PC-3 (cell line): ENCODE measurements around the gene SMG6. TPM values are rescaled to one million over a fixed set of nuclear protein-coding genes. Genes with fewer than 3 reads are reported as not detected.

Experiments
- ATAC-seq: fragments of 200-7000 bp; cut with Tn5 transposase; 2 replicates; pipeline ENCODE4 v1.9.1; 2020; ENCODE audit warnings: mild to moderate bottlenecking, moderate library complexity
- BruUV-seq: library from RNA; stranded (reverse); fragments of 400-500 nt; replicated peaks from 2 replicates; lab custom pipeline; 2021; lab: Mats Ljungman, UMichigan
- CTCF ChIA-PET: fragments of 300-600 bp; sonication (Branson Sonifier 250); formaldehyde crosslinking; loops from one replicate; lab custom pipeline; 2022; ENCODE audit warnings: antibody characterized with exemption; lab: Charles Lee
- POLR2A ChIA-PET: fragments of 300-600 bp; sonication (Branson Sonifier 250); formaldehyde crosslinking; loops from one replicate; lab custom pipeline; 2022; ENCODE audit warnings: antibody characterized with exemption; ENCODE audit not compliant: unreplicated experiment; lab: Charles Lee
- DNase-seq: peaks from one replicate; pipeline ENCODE4 v3.0.0-alpha.2; 2015
- H2AFZ ChIP-seq: fragments of 300-600 bp; sonication (generic); 2 replicates; pipeline ENCODE4 v1.6.0; 2016; ENCODE audit warnings: antibody characterized with exemption, low read length
- H3F3A ChIP-seq: fragments of 300-600 bp; sonication (generic); one replicate; pipeline ENCODE4 v1.6.0; 2017; ENCODE audit warnings: antibody characterized with exemption, low read length, control low read depth, mild to moderate bottlenecking; ENCODE audit not compliant: unreplicated experiment
- H3K27ac ChIP-seq: fragments of 300-600 bp; sonication (generic); 2 replicates; pipeline ENCODE4 v1.5.1; 2016; ENCODE audit warnings: mild to moderate bottlenecking, low read length
- H3K27me3 ChIP-seq: fragments of 300-600 bp; sonication (generic); 2 replicates; pipeline ENCODE4 v1.6.1; 2016; ENCODE audit warnings: low read length, mixed read lengths
- H3K36me3 ChIP-seq: fragments of 300-600 bp; sonication (generic); 2 replicates; pipeline ENCODE4 v1.6.1; 2016; ENCODE audit warnings: low read depth, mixed run types, low read length, mixed read lengths
- H3K4me1 ChIP-seq: fragments of 300-600 bp; sonication (generic); 2 replicates; pipeline ENCODE4 v1.5.1; 2016; ENCODE audit warnings: low read length; ENCODE audit not compliant: insufficient read depth
- H3K4me2 ChIP-seq: fragments of 300-600 bp; sonication (generic); 2 replicates; pipeline ENCODE4 v1.6.0; 2016; ENCODE audit warnings: low read length
- H3K4me3 ChIP-seq: fragments of 300-600 bp; sonication (generic); 2 replicates; pipeline ENCODE4 v1.5.1; 2016; ENCODE audit warnings: mild to moderate bottlenecking, low read length, mixed read lengths
- H3K79me2 ChIP-seq: fragments of 300-600 bp; sonication (generic); 2 replicates; pipeline ENCODE4 v1.6.1; 2017; ENCODE audit warnings: low read length, mixed read lengths
- H3K9ac ChIP-seq: fragments of 300-600 bp; sonication (generic); 2 replicates; pipeline ENCODE4 v1.6.0; 2016; ENCODE audit warnings: mild to moderate bottlenecking, low read length
- H3K9me2 ChIP-seq: fragments of 300-600 bp; sonication (generic); replicated peaks from 2 replicates; pipeline ENCODE4 v1.6.1; 2016; ENCODE audit warnings: mixed run types, low read length, mixed read lengths
- H3K9me3 ChIP-seq: fragments of 300-600 bp; sonication (generic); 2 replicates; pipeline ENCODE4 v1.6.1; 2016; ENCODE audit warnings: low read length, mixed read lengths
- H4K20me1 ChIP-seq: fragments of 300-600 bp; sonication (generic); 2 replicates; pipeline ENCODE4 v1.6.1; 2016; ENCODE audit warnings: low read length, mixed read lengths
- EZH2 ChIP-seq: fragments of 300-600 bp; sonication (generic); IDR thresholded peaks from one replicate; pipeline ENCODE4 v1.6.1; 2017; ENCODE audit warnings: antibody characterized with exemption, mild to moderate bottlenecking, low read length; ENCODE audit not compliant: unreplicated experiment
- EZH2phosphoT487 ChIP-seq: fragments of 300-600 bp; sonication (generic); IDR thresholded peaks from 2 replicates; pipeline ENCODE4 v1.6.1; 2018; ENCODE audit warnings: mild to moderate bottlenecking, antibody characterized with exemption, low read length, borderline replicate concordance
- intact Hi-C: fragments of 100-400 bp; cut with micrococcal nuclease; formaldehyde crosslinking; loops from 2 replicates; pipeline ENCODE4 v1.9.0; 2023
- total RNA-seq: library from RNA; depleted of rRNA; stranded (reverse); fragments of >200 nt; gene quantifications from 2 replicates; pipeline ENCODE4 v1.2.3, GENCODE V29; 2014
- TF ChIP-seq, protein P1 (sequence below): fragments of 300-600 bp; sonication (generic); conservative IDR thresholded peaks from 2 replicates; pipeline ENCODE4 v1.5.1; 2017; ENCODE audit warnings: antibody characterized with exemption, low read depth, mild to moderate bottlenecking, low read length

Gene SMG6
- total RNA-seq, 1 experiment from 2014 or later, result 13.4 TPM

DNA sequence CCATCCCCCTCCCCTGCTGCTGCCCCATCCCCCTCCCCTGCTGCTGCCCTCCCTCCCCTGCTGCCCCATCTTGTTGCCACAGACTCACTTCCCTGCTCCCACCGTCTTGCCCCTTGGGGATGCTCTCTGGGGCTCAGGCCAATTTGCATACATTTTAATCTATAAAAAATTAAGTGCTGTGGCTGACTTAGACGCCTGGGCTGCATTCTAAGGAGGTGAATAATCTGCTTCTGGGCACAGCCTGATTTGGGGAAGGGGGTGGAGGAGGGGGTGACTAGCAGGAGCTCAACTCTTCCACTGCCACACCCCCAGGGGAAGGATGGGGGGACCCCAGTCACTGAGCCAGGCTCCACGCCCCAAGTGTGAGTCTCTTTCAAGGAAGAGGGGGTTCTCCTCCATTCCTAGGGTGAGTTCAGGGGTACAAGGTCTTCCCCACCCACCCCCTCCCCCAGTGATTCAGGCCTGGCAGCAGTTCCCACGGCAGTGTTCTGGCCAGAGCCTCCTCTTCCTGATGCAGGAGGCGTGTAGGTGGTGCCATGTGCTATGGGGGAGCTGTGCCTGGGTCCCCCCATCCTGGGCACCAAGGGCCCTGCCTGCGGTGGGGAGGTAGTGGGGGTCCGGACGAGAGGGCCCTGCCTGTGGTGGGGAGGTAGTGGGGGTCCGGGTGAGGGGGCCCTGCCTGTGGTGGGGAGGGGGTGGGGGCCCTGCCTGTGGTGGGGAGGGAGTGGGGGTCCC, 268.6 kb downstream of the SMG6 start:
- no peak overlapping the region for H3K27ac ChIP-seq
- ChIA-PET CTCF (no interaction called here), POLR2A (no interaction called here)
- H3K79me2 ChIP-seq, result peaks cover 24% of the 10 kb centered on the region
- H3K4me1 ChIP-seq, result peaks cover 6% of the 10 kb centered on the region; the same call in 1 of the 2 replicates
- H3K9ac ChIP-seq, result no peak overlapping the region
- no peak for ATAC-seq
- no peaks in the 10 kb centered on the region for H3K27me3 ChIP-seq
- no peak overlapping the region for H2AFZ ChIP-seq
- no peaks in the 10 kb centered on the region for H4K20me1 ChIP-seq
- H3K36me3 ChIP-seq, result peaks cover 3% of the 10 kb centered on the region; the same call in 1 of the 2 replicates
- BruUV-seq, result no TSS peak
- intact Hi-C loops, result no loop called here
- no peak for TF ChIP-seq EZH2
- no peak for TF ChIP-seq EZH2phosphoT487
- TF ChIP-seq, protein P1, sequence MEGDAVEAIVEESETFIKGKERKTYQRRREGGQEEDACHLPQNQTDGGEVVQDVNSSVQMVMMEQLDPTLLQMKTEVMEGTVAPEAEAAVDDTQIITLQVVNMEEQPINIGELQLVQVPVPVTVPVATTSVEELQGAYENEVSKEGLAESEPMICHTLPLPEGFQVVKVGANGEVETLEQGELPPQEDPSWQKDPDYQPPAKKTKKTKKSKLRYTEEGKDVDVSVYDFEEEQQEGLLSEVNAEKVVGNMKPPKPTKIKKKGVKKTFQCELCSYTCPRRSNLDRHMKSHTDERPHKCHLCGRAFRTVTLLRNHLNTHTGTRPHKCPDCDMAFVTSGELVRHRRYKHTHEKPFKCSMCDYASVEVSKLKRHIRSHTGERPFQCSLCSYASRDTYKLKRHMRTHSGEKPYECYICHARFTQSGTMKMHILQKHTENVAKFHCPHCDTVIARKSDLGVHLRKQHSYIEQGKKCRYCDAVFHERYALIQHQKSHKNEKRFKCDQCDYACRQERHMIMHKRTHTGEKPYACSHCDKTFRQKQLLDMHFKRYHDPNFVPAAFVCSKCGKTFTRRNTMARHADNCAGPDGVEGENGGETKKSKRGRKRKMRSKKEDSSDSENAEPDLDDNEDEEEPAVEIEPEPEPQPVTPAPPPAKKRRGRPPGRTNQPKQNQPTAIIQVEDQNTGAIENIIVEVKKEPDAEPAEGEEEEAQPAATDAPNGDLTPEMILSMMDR, result no peak
- H3K4me2 ChIP-seq, result no peak overlapping the region
- no peak for DNase-seq
- H3K9me2 ChIP-seq, result no peaks in the 10 kb centered on the region
- no peaks in the 10 kb centered on the region for H3K9me3 ChIP-seq
- H3F3A ChIP-seq, result no peaks in the 10 kb centered on the region
- H3K4me3 ChIP-seq, result no peak overlapping the region

DNA sequence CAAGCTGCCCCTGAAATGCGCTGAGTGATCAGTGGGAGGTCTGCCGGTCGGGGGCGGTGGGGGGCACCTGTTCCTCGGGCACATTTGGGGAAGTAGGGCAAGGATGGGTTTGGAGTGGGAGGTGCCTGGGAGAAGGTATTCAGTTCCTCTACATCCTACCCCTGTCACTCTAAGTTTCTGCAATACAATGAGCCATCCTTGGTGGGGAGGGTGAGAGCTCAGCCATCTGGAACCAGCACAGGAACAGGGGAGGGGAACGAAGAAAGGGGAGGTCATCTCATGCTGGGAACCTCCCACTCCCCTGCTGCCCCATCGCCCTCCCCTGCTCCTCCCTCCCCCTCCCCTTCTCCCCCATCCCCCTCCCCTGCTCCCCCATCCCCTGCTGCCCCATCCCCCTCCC, 269.4 kb downstream of the SMG6 start:
- ChIA-PET POLR2A (no interaction called here), CTCF (interaction anchor here (0.7 kb wide), 1 partner anchor 23 kb away, joined by 3 read pairs; no protein-coding TSS in a partner anchor)
- Histone ChIP-seq H3K4me2 (no peak overlapping the region), H2AFZ (no peak overlapping the region), H3K9ac (no peak overlapping the region), H3K27me3 (no peaks in the 10 kb centered on the region), H3K79me2 (peaks cover 24% of the 10 kb centered on the region), H3F3A (no peaks in the 10 kb centered on the region), H3K4me3 (no peak overlapping the region), H3K27ac (no peak overlapping the region), H4K20me1 (no peaks in the 10 kb centered on the region), H3K9me2 (no peaks in the 10 kb centered on the region), H3K4me1 (peaks cover 6% of the 10 kb centered on the region; the same call in 1 of the 2 replicates), H3K36me3 (peaks cover 3% of the 10 kb centered on the region; the same call in 1 of the 2 replicates), H3K9me3 (no peaks in the 10 kb centered on the region)
- no TSS peak for BruUV-seq
- ATAC-seq, result no peak
- TF ChIP-seq EZH2 (no peak), EZH2phosphoT487 (no peak)
- TF ChIP-seq, protein P1, result no peak
- no peak for DNase-seq
- intact Hi-C loops, result no loop called here

DNA sequence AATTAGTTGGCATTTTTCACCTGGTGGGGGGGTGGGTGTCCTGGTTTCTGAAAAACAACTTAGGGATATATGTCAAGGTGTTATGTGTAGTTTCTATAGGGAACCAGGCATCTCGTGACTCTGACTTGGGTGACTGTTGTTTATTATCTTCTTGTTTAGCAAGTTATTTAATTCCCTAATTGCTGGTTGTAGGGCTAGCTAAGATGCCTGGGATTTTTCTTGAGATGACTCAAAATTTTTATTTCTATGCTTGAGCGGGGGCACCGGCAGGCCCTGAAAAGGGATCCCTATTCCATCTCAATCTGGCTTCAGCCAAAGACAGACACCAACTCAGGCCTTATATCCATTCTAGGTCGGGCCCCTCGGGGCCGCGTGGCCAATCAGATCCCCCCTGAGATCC, 270.4 kb downstream of the SMG6 start:
- Histone ChIP-seq H2AFZ (no peak overlapping the region), H3K79me2 (peaks cover 24% of the 10 kb centered on the region), H3K9me3 (no peaks in the 10 kb centered on the region), H3K4me1 (peaks cover 6% of the 10 kb centered on the region; the same call in 1 of the 2 replicates), H3K4me3 (no peak overlapping the region), H3K27ac (no peak overlapping the region), H4K20me1 (no peaks in the 10 kb centered on the region), H3K27me3 (no peaks in the 10 kb centered on the region), H3K9me2 (no peaks in the 10 kb centered on the region), H3K4me2 (no peak overlapping the region), H3F3A (no peaks in the 10 kb centered on the region), H3K9ac (no peak overlapping the region), H3K36me3 (peaks cover 3% of the 10 kb centered on the region; the same call in 1 of the 2 replicates)
- intact Hi-C loops, result no loop called here
- no peak for ATAC-seq
- TF ChIP-seq, protein P1, result no peak
- TF ChIP-seq EZH2phosphoT487 (no peak), EZH2 (no peak)
- ChIA-PET CTCF (no interaction called here), POLR2A (no interaction called here)
- no TSS peak for BruUV-seq
- DNase-seq, result no peak
